Measurements from ENCODE around the gene RNF40. TPM values are rescaled to one million over a fixed set of nuclear protein-coding genes. Genes with fewer than 3 reads are reported as not detected.

RNF40 gene
- total and polyA plus RNA-seq, 2 donors (not counting 1 experiment from before 2014, with no cell fraction given) = 42.0 to 56.8 TPM

DNA sequence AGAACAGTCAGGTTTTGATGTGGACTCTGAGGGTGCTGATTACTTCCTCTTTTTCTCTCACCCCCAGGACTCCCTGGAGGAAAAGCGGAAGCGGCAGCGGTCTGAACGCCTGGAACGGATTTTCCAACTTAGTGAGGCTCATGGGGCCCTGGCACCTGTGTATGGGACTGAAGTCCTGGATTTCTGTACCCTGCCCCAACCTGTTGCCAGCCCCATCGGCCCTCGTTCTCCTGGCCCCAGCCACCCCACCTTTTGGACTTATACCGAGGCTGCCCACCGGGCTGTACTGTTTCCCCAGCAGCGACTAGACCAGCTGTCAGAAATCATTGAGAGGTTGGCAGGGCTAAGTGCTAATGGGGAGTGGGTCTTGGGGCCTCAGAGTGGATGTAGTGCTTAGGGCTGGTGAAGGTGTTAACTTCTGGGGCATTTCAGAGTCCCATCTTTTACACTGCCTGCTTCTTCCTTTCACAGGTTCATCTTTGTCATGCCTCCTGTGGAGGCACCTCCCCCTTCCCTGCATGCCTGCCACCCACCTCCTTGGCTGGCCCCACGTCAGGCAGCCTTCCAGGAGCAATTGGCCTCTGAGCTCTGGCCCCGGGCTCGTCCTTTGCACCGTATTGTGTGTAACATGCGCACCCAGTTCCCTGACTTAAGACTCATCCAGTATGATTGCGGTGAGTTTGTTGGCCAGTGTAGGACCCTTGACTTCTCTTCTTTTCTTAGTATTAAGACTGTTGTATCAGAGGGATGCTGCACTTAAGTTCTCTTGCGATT is 33.0 kb upstream of the RNF40 start:
- no peak for DNase-seq (ENCODE audit: low read depth in 2 of 2)
- Histone ChIP-seq H3K36me3 (ENCODE audit: control insufficient read depth, insufficient read depth, low read length) (peaks cover 35% of the 10 kb centered on the region), H2AFZ (ENCODE audit: low read length) (no peak overlapping the region), H3K4me2 (ENCODE audit: extremely low read depth, insufficient read depth, low read length) (no peak overlapping the region), H4K20me1 (ENCODE audit: control insufficient read depth, extremely low read depth, insufficient read depth, low read length) (no peaks in the 10 kb centered on the region), H3K9ac (ENCODE audit: insufficient read depth, low read length) (no peak overlapping the region), H3K9me3 (ENCODE audit: control insufficient read depth, insufficient read depth, low read depth, low read length) (no peaks in the 10 kb centered on the region), H3K4me3 (replicated peaks in 1 of 4; ENCODE audit: control extremely low read depth in 1 of 4, insufficient read depth in 1 of 4, low read depth in 3 of 4, low read length in 4 of 4) (no peak overlapping the region), H3K27me3 (ENCODE audit: control insufficient read depth, insufficient read depth, low read length) (no peaks in the 10 kb centered on the region), H3K79me2 (ENCODE audit: control insufficient read depth, insufficient read depth, low read length) (peaks cover 5% of the 10 kb centered on the region), H3K4me1 (ENCODE audit: control insufficient read depth, extremely low read depth, insufficient read depth, low read length) (no peaks in the 10 kb centered on the region), H3K27ac (ENCODE audit: insufficient read depth, low read length) (no peak overlapping the region)
- TF ChIP-seq CTCF (conservative IDR thresholded peaks at IDR 0.05 in 1 of 2, IDR thresholded peaks at IDR 0.05 in 1 of 2; ENCODE audit: low read depth in 1 of 2, low read length in 2 of 2) (no peak), EZH2 (IDR thresholded peaks at IDR 0.05; ENCODE audit: low read length, missing control alignments) (no peak)

DNA sequence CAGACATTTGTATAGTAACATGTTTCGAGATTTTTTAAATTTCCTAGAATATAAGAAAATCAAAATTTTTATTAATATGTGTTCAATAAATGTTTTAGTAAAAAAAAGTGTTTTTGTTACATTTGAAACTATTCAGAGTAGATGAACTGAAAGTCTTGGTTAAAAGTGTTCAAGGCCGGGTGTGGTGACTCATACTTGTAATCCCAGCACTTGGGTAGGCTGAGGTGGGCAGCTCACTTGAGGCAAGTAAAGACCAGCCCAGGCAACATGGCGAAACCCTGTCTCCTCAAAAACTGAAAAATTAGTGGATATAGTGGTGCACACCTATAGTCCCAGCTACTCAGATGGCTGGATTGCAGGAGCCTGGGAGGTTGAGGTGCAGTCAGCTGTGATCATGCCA is 30.7 kb upstream of the RNF40 start:
- no peaks in the 10 kb centered on the region for H4K20me1 ChIP-seq (ENCODE audit: control insufficient read depth, extremely low read depth, insufficient read depth, low read length)
- no peak overlapping the region for H2AFZ ChIP-seq (ENCODE audit: low read length)
- no peak overlapping the region for H3K27ac ChIP-seq (ENCODE audit: insufficient read depth, low read length)
- no peaks in the 10 kb centered on the region for H3K27me3 ChIP-seq (ENCODE audit: control insufficient read depth, insufficient read depth, low read length)
- H3K9ac ChIP-seq (ENCODE audit: insufficient read depth, low read length) = no peak overlapping the region
- peak in 1 of 2 donors; percentile 33 for DNase-seq (ENCODE audit: low read depth in 2 of 2)
- no peaks in the 10 kb centered on the region for H3K9me3 ChIP-seq (ENCODE audit: control insufficient read depth, insufficient read depth, low read depth, low read length)
- H3K36me3 ChIP-seq (ENCODE audit: control insufficient read depth, insufficient read depth, low read length) = peaks cover 28% of the 10 kb centered on the region
- peaks cover 4% of the 10 kb centered on the region for H3K79me2 ChIP-seq (ENCODE audit: control insufficient read depth, insufficient read depth, low read length)
- TF ChIP-seq CTCF (conservative IDR thresholded peaks at IDR 0.05 in 1 of 2, IDR thresholded peaks at IDR 0.05 in 1 of 2; ENCODE audit: low read depth in 1 of 2, low read length in 2 of 2) (no peak), EZH2 (IDR thresholded peaks at IDR 0.05; ENCODE audit: low read length, missing control alignments) (no peak)
- H3K4me2 ChIP-seq (ENCODE audit: extremely low read depth, insufficient read depth, low read length) = no peak overlapping the region
- H3K4me3 ChIP-seq (replicated peaks in 1 of 4; ENCODE audit: control extremely low read depth in 1 of 4, insufficient read depth in 1 of 4, low read depth in 3 of 4, low read length in 4 of 4) = no peak overlapping the region
- no peaks in the 10 kb centered on the region for H3K4me1 ChIP-seq (ENCODE audit: control insufficient read depth, extremely low read depth, insufficient read depth, low read length)

DNA sequence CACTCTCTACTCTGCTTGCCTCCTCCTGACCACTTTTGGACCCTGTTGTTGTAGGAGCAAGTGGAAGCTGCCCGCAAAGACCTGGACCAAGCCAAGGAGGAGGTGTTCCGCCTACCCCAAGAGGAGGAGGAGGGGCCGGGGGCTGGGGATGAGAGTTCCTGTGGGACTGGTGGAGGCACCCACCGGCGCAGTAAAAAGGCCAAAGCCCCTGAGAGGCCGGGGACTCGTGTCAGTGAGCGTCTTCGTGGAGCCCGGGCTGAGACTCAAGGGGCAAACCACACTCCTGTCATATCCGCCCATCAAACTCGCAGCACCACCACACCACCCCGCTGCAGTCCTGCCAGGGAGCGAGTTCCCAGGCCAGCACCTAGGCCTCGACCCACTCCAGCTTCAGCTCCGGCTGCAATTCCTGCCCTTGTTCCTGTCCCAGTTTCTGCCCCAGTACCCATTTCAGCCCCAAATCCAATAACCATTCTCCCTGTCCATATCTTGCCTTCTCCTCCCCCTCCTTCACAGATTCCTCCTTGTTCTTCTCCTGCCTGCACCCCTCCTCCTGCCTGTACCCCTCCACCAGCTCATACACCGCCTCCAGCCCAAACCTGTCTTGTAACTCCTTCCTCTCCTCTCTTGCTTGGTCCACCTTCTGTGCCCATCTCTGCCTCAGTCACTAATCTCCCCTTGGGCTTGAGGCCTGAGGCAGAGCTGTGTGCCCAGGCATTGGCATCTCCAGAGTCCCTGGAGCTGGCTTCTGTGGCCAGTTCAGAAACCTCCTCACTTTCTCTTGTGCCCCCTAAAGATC is 24.9 kb upstream of the RNF40 start:
- Histone ChIP-seq H3K36me3 (ENCODE audit: control insufficient read depth, insufficient read depth, low read length) (peaks cover 40% of the 10 kb centered on the region), H3K4me2 (ENCODE audit: extremely low read depth, insufficient read depth, low read length) (no peak overlapping the region), H4K20me1 (ENCODE audit: control insufficient read depth, extremely low read depth, insufficient read depth, low read length) (no peaks in the 10 kb centered on the region), H3K27ac (ENCODE audit: insufficient read depth, low read length) (no peak overlapping the region), H3K79me2 (ENCODE audit: control insufficient read depth, insufficient read depth, low read length) (no peaks in the 10 kb centered on the region), H2AFZ (ENCODE audit: low read length) (no peak overlapping the region), H3K9ac (ENCODE audit: insufficient read depth, low read length) (no peak overlapping the region), H3K4me1 (ENCODE audit: control insufficient read depth, extremely low read depth, insufficient read depth, low read length) (peaks cover 22% of the 10 kb centered on the region), H3K27me3 (ENCODE audit: control insufficient read depth, insufficient read depth, low read length) (no peaks in the 10 kb centered on the region), H3K9me3 (ENCODE audit: control insufficient read depth, insufficient read depth, low read depth, low read length) (no peaks in the 10 kb centered on the region), H3K4me3 (replicated peaks in 1 of 4; ENCODE audit: control extremely low read depth in 1 of 4, insufficient read depth in 1 of 4, low read depth in 3 of 4, low read length in 4 of 4) (no peak overlapping the region)
- no peak for DNase-seq (ENCODE audit: low read depth in 2 of 2)
- TF ChIP-seq CTCF (conservative IDR thresholded peaks at IDR 0.05 in 1 of 2, IDR thresholded peaks at IDR 0.05 in 1 of 2; ENCODE audit: low read depth in 1 of 2, low read length in 2 of 2) (no peak), EZH2 (IDR thresholded peaks at IDR 0.05; ENCODE audit: low read length, missing control alignments) (no peak)
